NCI-H2171 (cell line): ENCODE measurements around the gene S100G.

Source experiments
- DNase-seq: peaks from one replicate; lab custom pipeline; 2025; lab: John Stamatoyannopoulos, UW

Gene S100G

DNA sequence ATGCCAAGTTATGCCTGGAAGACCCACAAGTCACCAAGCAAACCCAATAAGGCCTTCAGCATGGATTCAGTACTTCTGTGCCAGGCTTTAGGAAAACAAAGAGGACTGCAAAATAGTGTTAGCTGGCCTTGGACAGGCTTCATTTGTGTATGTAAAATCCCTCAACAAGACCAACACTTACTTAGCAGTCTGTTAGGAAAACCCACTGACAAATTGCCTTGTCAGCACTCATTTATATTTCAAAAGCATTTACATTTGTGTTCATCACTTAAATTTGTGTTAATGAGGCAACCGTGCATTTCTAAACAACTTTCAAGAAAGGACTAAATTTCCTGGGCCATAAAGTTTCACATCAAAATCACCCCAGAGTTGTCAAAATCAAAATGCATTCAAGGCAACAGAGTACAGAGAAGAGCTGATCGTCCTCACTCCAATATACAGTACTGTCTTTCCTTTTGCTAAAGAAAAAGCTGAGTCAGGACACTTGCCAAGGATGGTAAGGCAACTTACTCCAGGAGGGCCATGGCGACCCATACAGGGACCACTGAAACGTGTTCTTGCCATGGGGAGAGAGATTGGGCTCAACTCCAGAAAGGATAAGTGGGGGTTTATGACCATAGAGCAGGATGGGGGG, 1.6 kb downstream of the S100G start:
- no peak for DNase-seq

- no peak for DNase-seq
Measured at GRCh38 chrX:16653424-16653823, 3.5 kb downstream of the S100G start.

DNA sequence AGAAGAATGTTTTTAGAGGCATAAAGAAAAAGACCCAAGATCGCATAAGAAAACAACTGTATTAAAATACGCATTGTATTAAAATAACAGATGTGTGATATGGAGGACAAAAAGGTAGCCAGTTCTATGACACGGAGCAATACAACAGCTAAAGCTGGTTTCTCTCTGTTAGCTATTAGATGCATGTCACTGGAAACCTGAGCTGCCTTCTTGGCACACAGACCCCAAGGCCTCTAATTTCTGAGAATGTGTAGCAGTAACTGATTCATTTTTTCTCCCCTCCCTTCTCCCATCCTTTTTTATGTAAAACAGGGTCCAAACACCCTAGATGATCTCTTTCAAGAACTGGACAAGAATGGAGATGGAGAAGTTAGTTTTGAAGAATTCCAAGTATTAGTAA, 4.1 kb downstream of the S100G start:
- DNase-seq = no peak

DNA sequence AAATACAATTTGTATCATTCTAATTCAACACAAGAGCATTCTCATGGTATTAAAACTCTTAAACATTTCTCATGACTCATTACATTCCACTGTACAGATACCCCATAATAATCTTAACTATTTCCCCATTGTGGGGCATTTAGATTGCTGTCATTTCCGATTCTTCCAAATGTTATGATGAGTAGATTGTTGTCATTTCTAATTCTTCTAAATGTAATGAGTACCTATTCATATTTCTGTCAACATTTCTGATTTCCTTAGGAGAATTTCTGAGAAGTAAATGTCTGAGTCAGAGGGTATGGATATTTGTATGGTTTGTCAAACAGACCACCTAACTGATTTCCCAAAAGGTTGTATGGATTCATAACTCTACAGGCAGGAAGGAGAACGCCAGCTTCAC, 8.3 kb downstream of the S100G start:
- no peak for DNase-seq

DNA sequence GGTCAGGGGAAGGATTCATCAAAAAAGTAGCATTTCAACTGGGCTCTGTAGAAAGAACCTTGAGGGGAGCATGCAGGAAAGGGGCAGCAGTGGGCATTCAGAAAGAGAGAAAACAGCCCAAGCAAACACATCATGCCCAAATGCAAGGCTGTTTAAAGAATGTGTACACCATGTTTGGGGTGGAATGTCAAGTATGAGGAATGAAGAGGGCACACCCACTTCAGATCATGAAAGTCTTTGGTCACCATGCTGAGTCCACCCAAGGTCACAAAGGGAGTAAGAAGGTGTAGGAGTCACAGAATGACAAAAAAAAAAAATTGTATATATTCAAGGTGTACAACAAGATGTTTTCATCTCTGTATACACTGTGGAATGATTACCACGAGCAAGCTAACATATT, 9.4 kb downstream of the S100G start:
- no peak for DNase-seq

GRCh38 chrX:16661495-16661894, 11.5 kb downstream of the S100G start:
- no peak for DNase-seq

DNA sequence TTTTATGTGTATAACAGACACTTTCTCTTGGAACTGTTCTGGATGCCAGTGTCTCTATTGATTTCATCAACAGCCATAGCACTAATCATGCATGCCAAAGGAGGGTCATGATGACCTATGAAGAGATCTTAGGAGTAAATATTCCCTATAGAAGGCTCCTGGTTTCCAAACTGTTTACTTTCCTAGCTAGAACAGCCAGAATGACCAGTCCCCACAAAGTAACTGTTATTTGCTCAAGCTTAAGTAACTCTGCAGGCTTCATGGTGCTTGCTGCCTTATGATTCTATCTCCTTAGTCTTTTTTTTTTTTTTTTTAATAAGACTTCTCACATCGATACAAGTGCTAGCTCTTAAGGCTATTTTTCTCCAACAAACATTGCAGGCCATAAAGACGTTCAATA, 12.4 kb downstream of the S100G start:
- no peak for DNase-seq

DNA sequence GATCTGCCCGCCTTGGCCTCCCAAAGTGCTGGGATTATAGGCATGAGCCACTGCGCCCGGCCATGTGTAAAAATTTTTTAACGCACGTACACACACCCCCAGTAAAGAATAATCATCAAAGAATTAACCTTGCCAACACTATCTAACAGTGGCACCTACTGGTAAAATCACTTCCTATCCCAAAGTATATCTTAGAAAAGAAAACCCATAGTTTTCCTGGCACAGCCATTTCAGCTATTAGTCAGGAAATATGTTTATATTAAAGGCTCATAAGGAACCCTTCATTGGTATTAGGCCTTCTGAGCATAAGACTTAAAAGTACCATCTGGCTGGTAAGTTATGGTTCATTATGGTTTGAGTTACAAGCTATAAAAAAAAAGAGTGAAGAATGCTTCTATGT, 14.1 kb downstream of the S100G start:
- no peak for DNase-seq

- DNase-seq = no peak
Measured at GRCh38 chrX:16664626-16665025, 14.7 kb downstream of the S100G start.

- no peak for DNase-seq
Measured at GRCh38 chrX:16665089-16665488, 15.1 kb downstream of the S100G start.

DNA sequence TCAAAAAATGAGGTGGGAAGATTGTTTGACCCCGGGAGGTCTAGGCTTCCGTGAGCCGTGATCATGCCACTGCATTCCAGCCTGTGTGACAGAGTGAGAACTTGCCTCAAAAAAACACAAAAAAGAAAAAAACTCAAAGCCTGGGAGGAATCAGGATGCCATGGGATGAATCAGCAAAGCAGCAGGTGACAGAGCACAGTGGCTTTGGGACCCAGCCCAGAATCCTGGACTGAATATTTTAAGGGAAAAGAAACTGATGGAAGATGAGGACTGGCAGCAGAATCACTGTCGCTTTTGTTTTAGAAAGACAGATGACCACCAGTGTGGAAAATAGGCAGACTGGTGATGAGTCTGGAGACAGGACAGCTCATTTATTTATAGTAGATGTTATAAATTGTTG, 16.6 kb downstream of the S100G start:
- DNase-seq = no peak

- no peak for DNase-seq
Measured at GRCh38 chrX:16671005-16671404, 21.0 kb downstream of the S100G start.

GRCh38 chrX:16678689-16679088, 28.7 kb downstream of the S100G start:
- no peak for DNase-seq

DNA sequence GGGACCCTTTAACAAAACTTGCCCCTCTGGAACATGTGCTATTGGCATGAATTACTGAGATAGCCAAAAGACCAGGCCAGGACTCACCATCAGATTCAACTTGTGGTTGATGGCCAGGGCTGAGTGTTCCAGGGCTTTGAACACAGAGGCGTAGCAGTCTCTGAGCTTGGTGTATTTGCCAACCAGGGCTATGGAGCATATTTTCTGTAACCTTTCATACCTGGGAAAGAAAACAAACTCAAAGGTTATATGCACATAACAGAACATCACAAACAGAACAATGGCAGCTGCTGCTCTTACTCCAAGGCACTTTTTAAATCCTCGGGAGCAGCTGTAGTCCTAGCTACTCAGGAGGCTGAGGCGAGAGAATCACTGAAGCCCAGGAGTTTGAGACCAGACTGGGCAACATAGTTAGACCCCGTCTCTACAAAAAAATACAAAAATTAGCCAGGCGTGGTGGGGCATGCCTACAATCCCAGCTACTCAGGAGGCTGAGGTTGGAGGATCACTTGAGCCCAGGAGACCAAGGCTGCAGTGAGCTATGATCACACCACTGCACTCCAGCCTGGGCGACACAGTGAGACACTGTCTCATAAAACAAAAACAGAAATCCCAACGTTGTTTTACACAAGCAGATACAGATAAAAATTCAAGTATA, 33.2 kb downstream of the S100G start:
- DNase-seq = no peak

DNA sequence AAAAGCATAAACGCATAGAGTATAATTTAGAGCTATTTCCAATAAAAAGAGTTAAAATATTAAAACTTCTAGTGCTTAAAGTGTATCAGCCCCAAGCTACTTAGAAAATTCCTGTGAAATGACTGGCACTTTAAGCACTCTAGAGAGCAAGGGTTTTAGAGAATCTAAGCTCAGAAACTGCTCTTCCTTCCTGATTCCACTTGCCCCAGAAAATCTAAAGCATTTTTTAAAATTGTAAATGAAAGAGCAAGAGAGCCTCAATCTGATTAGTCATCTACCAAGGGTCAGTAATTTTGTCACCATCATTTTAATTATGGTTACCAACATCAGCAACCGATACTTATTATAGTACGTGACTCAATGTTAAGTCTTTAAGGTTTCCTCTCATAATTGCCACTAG, 37.6 kb downstream of the S100G start:
- no peak for DNase-seq

DNA sequence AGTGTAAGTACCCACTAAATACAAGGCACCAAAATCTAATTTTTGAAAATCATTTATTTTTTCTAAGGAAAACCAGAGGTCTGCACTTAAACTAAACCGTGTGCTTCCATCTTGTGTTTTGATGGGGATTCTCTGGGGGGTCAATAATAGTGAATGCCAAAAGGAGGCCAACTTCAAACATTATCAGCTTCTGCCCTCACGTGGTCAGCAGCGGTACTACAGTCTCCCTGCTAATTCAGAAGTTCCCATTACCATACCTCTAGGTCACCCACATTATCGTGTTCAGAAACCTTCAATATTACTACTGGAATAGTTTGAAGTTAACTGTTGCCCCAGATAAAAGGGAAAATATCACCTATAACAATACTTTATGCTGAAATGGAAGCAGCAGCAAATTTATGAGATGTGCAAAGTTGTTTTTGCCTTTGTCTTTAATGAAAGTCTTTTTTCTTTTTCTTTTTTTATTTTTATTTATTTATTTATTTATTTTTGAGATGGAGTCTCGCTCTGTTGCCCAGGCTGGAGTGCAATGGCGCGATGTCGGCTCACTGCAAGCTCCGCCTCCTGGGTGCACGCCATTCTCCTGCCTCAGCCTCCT, 45.2 kb downstream of the S100G start:
- no peak for DNase-seq

GRCh38 chrX:16696956-16697355, 47.0 kb downstream of the S100G start:
- DNase-seq = no peak

DNA sequence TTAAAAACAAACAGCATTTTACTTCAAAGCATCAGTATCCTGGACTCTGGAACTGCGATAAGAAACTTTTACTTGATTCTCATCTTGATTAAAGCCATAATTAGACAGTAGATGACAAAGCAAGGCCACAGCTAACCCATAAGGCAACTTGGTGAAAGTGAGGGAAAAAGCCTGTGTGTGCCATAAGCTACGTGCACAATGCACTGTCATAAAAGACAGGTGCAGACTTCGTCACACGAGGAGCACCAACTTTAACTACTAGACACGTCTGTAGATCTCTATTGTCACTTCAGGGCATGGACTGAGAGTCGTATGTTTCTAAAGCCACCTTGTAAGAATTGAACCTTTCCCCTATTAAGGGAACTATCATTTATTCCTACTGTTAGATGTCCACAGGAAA, 49.4 kb downstream of the S100G start:
- DNase-seq = no peak

DNA sequence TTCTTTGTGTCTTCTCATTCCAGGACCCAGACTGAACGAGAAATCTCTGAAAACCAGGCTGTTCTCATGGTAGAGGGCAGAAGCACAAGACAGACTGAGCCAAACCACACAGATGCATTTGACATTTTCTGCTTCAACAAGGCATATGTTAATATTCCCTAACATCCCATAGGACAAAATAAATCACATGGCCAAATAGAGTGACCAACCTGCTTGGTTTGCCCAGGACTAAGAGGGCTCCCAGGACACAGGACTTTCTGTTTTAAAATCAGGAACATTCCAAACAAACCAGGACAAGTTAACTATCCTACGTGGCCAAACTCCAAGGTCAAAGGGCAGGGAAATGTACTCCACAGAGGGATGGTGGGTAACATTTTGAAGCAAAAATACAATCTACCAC, 50.8 kb downstream of the S100G start:
- DNase-seq = no peak

DNA sequence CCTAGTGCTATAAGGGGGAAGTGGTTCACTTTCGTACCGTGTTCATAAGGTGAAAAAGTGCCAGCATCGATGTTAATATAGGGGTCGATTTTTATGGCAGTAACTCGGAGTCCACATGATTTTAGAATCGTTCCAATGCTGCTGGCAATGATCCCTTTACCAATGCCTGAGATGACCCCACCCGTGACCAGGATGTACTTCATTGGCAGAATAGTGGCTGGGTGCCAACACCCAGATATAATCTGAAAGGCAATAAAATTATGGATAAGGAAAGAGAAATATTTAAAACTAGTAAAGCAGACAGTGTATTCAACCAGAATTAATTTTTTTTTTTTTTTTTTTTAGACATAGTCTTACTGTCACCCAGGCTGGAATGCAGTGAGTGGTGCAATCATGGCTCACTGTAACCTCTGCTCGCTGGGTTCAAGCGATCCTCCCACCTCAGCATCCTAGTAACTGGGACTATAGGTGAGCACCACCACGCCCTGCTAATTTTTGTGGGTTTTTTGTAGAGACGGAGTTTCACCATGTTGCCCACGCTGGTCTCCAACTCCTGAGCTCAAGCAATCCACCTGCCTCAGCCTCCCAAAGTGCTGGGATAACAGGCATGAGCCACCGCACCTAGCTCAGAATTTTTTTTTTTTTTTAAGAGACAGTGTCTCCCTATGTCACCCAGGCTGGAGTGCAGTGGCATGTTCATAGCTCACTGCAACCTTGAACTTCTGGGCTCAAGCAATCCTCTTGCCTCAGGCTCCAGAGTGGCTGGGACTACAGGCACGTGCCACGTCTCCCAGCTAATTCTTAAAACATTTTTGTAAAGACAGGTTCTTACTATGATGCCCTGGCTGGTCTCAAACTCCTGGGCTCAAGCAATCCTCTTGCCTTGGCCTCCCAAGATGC, 53.0 kb downstream of the S100G start:
- DNase-seq = no peak
